HG03064 (cell line): ENCODE data around the gene APOA1.
"Not testable (repeated sequence)": the region's sequence is repeated elsewhere in the genome, so short reads cannot be mapped to it uniquely, and the experiment has no call there.

Experiments used
- ATAC-seq: cut with Tn5 transposase; IDR thresholded peaks from one replicate; pipeline ENCODE4 v1.9.1; 2021; ENCODE audit warnings: low read depth; ENCODE audit not compliant: unreplicated experiment

APOA1 gene

GRCh38 chr11:116821050-116821918 lies 16.1 kb downstream of the APOA1 start:
- no peak for ATAC-seq

GRCh38 chr11:116819049-116819448 lies 18.4 kb downstream of the APOA1 start:
- ATAC-seq, result no peak

- ATAC-seq, result no peak
These were observed 22.9 kb downstream of the APOA1 start for GRCh38 chr11:116814502-116814901.

GRCh38 chr11:116813781-116814471 lies 23.5 kb downstream of the APOA1 start:
- ATAC-seq, result no peak

GRCh38 chr11:116813170-116813569 lies 24.3 kb downstream of the APOA1 start:
- ATAC-seq, result no peak

- ATAC-seq, result no peak
These were observed 25.3 kb downstream of the APOA1 start for GRCh38 chr11:116812109-116812508.

- no peak for ATAC-seq
These were observed 26.2 kb downstream of the APOA1 start for GRCh38 chr11:116811194-116811593.

- ATAC-seq, result no peak
These were observed 28.9 kb downstream of the APOA1 start for GRCh38 chr11:116808262-116809175.

GRCh38 chr11:116807601-116808261 lies 29.7 kb downstream of the APOA1 start:
- ATAC-seq, result no peak

- no peak for ATAC-seq
These were observed 33.4 kb downstream of the APOA1 start for GRCh38 chr11:116804001-116804400.

- ATAC-seq, result not testable (repeated sequence)
These were observed 35.8 kb downstream of the APOA1 start for GRCh38 chr11:116801662-116802061.

GRCh38 chr11:116800610-116801009 lies 36.8 kb downstream of the APOA1 start:
- ATAC-seq, result no peak

- ATAC-seq, result no peak
These were observed 39.1 kb downstream of the APOA1 start for GRCh38 chr11:116798368-116798767.

GRCh38 chr11:116797816-116798215 lies 39.6 kb downstream of the APOA1 start:
- ATAC-seq, result no peak

GRCh38 chr11:116796548-116796947 lies 40.9 kb downstream of the APOA1 start:
- no peak for ATAC-seq

GRCh38 chr11:116794851-116795250 lies 42.6 kb downstream of the APOA1 start:
- no peak for ATAC-seq

- no peak for ATAC-seq
These were observed 43.7 kb downstream of the APOA1 start for GRCh38 chr11:116793772-116794097.

GRCh38 chr11:116792869-116793771 lies 44.3 kb downstream of the APOA1 start:
- ATAC-seq, result no peak

GRCh38 chr11:116792144-116792868 lies 45.1 kb downstream of the APOA1 start:
- no peak for ATAC-seq
